BE2C (cell line): ENCODE data around the gene MRPS34.
A peak's percentile ranks its signal among the peaks of the same experiment; 100 is the strongest.

Source experiments
- DNase-seq: peaks from one replicate; pipeline ENCODE4 v3.0.0-alpha.2; 2020
- H3K27me3 ChIP-seq: fragments of 250-450 bp; sonication (Bioruptor Pico); 2 replicates; pipeline ENCODE4 v1.5.1; 2020; ENCODE audit warnings: mild to moderate bottlenecking
- H3K36me3 ChIP-seq: fragments of 250-450 bp; sonication (Bioruptor Pico); 2 replicates; pipeline ENCODE4 v1.5.1; 2020; ENCODE audit warnings: mild to moderate bottlenecking
- H3K4me1 ChIP-seq: fragments of 250-450 bp; sonication (Bioruptor Pico); 2 replicates; pipeline ENCODE4 v1.5.1; 2020
- H3K4me3 ChIP-seq: 2 replicates; pipeline ENCODE4 v1.5.1; 2011; ENCODE audit warnings: low read depth, low read length
- H3K9me3 ChIP-seq: fragments of 250-450 bp; sonication (Bioruptor Pico); 2 replicates; pipeline ENCODE4 v1.5.1; 2020
- TF ChIP-seq, protein P1 (sequence below): IDR thresholded peaks from 2 replicates; pipeline ENCODE4 v1.5.1; 2012; ENCODE audit warnings: mild to moderate bottlenecking, low read depth, low read length

The MRPS34 gene

DNA sequence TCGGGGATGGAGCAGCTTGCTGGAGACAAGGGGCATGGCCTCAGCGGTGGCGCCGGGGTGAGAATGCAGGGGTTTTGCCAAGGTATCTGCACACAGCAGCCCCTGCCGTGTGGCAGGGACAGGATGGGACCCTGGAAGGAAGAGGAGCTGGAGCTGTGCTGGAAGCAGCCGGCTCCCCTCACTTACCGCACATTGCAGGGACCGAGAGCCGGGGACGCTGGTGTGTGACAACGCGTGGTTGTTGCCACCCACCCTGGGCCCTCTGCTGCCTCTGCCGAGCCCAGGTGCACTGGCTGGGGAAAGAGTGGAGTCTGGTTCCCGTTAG is 12.9 kb upstream of the MRPS34 start:
- H3K27me3 ChIP-seq: no peaks in the 10 kb centered on the region
- no peak overlapping the region for H3K4me3 ChIP-seq
- DNase-seq: no peak
- no peaks in the 10 kb centered on the region for H3K4me1 ChIP-seq
- H3K36me3 ChIP-seq: peaks cover 41% of the 10 kb centered on the region
- no peaks in the 10 kb centered on the region for H3K9me3 ChIP-seq
- TF ChIP-seq, protein P1, sequence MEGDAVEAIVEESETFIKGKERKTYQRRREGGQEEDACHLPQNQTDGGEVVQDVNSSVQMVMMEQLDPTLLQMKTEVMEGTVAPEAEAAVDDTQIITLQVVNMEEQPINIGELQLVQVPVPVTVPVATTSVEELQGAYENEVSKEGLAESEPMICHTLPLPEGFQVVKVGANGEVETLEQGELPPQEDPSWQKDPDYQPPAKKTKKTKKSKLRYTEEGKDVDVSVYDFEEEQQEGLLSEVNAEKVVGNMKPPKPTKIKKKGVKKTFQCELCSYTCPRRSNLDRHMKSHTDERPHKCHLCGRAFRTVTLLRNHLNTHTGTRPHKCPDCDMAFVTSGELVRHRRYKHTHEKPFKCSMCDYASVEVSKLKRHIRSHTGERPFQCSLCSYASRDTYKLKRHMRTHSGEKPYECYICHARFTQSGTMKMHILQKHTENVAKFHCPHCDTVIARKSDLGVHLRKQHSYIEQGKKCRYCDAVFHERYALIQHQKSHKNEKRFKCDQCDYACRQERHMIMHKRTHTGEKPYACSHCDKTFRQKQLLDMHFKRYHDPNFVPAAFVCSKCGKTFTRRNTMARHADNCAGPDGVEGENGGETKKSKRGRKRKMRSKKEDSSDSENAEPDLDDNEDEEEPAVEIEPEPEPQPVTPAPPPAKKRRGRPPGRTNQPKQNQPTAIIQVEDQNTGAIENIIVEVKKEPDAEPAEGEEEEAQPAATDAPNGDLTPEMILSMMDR: no peak

DNA sequence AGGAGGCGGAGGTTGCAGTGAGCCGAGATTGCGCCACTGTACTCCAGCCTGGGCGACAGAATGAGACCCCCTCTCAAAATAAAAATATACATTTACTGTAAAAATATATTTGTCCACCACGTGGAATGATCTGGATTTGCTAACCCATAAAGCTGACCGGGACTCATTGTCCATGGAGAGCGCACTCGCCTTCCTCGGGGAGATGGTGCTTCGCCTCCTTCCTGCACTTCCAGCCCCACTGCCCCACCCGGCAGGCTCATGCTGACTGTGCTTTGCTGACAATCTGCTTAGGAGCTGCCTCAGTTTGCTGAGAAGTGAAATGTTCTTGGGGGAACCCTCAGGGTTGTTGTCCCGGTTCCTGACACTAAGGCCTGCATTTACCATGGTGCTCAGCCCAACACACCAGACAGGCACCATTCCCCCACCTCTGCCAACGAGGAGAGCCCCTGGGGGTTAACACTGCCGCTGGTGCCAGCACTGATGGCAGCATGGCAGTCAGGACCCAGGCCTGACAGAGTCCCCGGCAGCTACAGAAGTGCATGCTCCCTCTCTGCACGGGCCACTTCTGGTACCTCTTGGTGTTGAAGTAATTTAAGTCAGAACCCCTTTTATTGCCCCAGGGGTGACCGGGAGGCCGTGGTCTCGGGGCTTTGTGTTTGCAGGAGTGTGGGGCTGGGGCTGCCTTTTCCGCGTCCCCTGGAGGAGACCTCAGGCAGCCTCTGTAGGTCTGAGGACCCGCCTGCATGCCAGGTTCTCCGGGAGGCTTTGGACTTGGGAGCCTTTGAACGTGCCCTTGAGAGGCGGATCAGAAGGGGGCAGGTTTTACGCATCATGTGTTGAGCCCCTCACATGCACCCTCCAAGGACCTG is 12.3 kb upstream of the MRPS34 start:
- H3K4me3 ChIP-seq: no peak overlapping the region
- peaks cover 41% of the 10 kb centered on the region for H3K36me3 ChIP-seq
- DNase-seq: no peak
- TF ChIP-seq, protein P1: no peak
- H3K4me1 ChIP-seq: no peaks in the 10 kb centered on the region
- H3K27me3 ChIP-seq: no peaks in the 10 kb centered on the region
- H3K9me3 ChIP-seq: no peaks in the 10 kb centered on the region

DNA sequence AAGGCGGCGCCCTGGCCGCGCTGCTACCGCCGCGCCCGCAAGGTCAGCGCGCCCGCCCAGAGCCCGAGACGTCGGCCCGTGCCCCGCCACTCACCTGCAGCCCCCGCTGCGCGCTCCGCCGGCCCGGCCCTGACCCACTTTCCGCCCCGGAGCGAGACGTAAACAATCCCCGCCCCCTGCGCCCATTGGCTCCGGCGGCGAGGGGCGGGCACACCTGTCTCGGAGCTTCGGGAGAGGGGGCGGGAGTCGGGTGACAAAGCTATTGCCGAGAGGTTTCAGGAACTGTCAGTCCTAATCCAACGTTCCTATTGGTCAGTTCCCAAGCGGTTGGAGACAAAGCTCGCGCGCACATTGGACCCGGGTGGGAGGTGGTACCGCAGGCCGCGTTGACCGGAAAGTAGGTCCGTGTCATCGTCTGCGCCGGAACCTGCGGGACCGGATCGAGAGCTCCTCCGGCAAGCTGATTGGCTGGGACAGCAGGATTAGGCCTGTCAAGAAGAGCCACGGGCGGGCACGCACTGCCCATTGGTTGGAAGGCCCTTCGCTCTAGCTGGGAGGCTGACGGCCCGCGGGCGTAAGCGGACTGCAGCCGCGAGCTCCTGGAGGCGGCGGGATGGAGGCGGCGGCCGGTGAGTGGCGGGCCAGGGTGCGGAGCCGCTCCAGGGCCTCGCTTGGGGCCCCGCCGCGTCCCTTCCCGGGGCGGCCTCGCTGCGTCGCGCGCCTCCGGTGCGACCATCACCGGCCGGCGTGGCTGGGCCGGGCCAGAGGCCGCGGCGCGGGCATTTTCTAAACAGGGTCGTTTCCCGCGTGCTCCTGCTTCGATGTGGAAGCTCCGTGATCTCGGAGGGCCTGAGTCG is 9.7 kb upstream of the MRPS34 start, which contains the start of the genes NUBP2 and SPSB3:
TSS of gene NUBP2 (plus strand) at position 553 of the 857 bp plus-strand sequence. CDS start at position 614, 61 bp downstream.
TSS of gene SPSB3 (minus strand) at position 164 of the 857 bp plus-strand sequence. CDS start 1,088 bp downstream, outside the sequence.
- TF ChIP-seq, protein P1: no peak
- Histone ChIP-seq H3K36me3 (peaks cover 18% of the 10 kb centered on the region), H3K4me3 (peak within 1 kb of the TSS; percentile 96), H3K4me1 (no peaks in the 10 kb centered on the region), H3K9me3 (no peaks in the 10 kb centered on the region), H3K27me3 (no peaks in the 10 kb centered on the region)
- peak; percentile 100 for DNase-seq

DNA sequence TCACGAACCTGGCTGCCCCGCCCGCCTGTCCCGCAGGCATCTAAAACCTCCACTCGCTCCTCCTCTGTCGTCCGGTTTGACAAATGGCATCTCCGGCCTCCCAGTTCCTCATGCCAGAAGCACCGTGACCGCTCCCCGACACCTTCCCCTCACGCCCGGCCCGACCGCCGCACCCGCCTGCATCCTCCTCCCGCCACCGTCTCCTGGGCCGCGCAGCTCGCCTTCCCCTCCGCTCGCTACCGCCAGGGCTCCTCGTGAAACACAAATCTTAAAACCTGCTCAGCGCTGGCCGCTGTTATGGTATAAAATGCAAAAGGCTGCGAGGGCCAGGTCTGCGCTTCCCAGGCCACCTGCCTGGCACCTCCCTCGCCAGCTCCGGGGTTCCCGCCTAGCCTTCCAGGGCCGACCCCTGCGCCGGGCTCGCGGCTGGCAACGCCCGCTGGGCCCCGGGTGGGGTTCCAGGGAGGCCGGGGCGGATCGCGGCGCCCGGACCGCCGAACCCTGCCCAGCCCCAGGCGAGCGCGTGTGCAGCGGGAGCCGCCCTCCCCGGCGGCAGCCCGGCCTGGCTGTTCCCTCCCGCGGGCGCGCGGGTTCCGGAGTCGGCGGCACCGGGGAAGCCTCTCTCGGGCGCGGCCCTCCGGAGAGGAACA is 8.9 kb upstream of the MRPS34 start:
- Histone ChIP-seq H3K9me3 (no peaks in the 10 kb centered on the region), H3K27me3 (no peaks in the 10 kb centered on the region), H3K4me1 (no peaks in the 10 kb centered on the region), H3K4me3 (peak overlapping the region; percentile 71), H3K36me3 (peaks cover 15% of the 10 kb centered on the region)
- DNase-seq: peak; percentile 34
- TF ChIP-seq, protein P1: no peak

DNA sequence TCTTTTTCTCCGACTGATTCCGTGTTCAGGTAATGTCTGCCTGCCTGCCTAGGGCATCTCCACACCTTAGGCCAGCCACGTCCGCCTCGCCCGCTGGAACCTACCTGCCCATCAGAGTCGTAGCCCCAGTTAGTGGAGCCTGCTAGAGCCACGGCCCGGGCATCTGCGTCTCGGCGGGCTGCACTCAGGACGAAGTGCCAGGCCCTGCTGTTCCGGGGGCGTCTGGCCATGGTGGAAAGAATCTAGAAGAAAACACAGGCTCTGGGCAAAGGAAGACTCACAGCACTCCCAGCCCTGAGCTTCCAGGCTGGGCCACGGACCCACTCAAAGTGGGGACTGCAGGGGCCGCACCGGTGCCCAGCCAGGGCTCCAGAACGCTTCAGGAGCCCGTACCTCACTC is 8.3 kb upstream of the MRPS34 start:
- peaks cover 9% of the 10 kb centered on the region for H3K36me3 ChIP-seq
- TF ChIP-seq, protein P1: no peak
- no peak for DNase-seq

More for the DNA sequence above, 8.3 kb upstream of the MRPS34 start:
- H3K27me3 ChIP-seq: no peaks in the 10 kb centered on the region
- peak overlapping the region; percentile 71 for H3K4me3 ChIP-seq
- H3K4me1 ChIP-seq: no peaks in the 10 kb centered on the region
- no peaks in the 10 kb centered on the region for H3K9me3 ChIP-seq
